Heart left ventricle (tissue), 13 donors: ENCODE data around the gene PPFIA2.

ENCODE experiments used
- POLR2A ChIP-seq, 2 donors: fragments of 450-650 bp; IDR thresholded peaks; one replicate each; pipeline ENCODE4 v1.6.1; 2017; ENCODE audit warnings: antibody characterized with exemption in 2 of 2, mild to moderate bottlenecking in 2 of 2, moderate library complexity in 2 of 2
- TF ChIP-seq, protein P1 (sequence below), 12 donors: fragments of 200-600 bp; sonication (generic) in 4 of 12; IDR thresholded peaks; one replicate each; pipeline versions ENCODE4 v1.5.0 to v1.8.0; 2018 to 2022; ENCODE audit warnings: antibody characterized with exemption in 12 of 12, mild to moderate bottlenecking in 5 of 12
- donor health status: ischemic (EF 13 %, LVEDD 7.1; RV severe dilation, severe dysfunction).
- donor health status: DM: no; HTN: yes; CAD: no.
- donor health status: DM: no; HTN: no; CAD: no.
- donor health status: ischemic (EF 25% LVEDD 6.9; RV normal size, moderate dysfunction).
- donor health status: ischemic (EF 25% LVEDD 5.7; RV mildly dilated, moderate dysfunction).
- donor health status: ischemic (EF 35%, LVEDD 5.7; RV mildly dilated, moderate dysfunction).
- donor health status: nonischemic (EF 11% LVEDD 7.7; RV severe dilation, severe dysfunction).
- donor health status: DM: yes; HTN: yes; CAD: no.
- donor health status: PGD.
- donor health status: ischemic (EF 29% LVEDD 5.4; RV normal size, mild dysfunction).
- donor health status: nonischemic (EF 23%, LVEDD 6.1; RV moderate dilation, normal function).

DNA sequence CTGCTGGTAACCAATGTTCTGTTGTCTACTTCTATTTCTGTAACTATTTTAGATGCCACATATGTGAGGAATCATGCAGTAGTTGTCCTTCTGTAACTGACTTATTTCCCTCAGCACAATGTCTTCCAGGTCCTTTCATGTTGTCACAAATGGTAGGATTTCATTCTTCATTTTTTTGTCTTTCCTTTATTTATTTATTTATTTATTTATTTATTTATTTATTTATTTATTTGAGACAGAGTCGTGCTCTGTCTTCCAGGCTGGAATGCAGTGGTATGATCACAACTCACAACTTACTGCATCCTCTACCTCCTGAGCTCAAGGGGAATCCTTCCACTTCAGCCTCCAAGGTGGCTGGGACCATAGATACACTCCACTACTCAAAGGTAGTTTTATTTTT is 288.2 kb downstream of the PPFIA2 start:
- TF ChIP-seq, protein P1, sequence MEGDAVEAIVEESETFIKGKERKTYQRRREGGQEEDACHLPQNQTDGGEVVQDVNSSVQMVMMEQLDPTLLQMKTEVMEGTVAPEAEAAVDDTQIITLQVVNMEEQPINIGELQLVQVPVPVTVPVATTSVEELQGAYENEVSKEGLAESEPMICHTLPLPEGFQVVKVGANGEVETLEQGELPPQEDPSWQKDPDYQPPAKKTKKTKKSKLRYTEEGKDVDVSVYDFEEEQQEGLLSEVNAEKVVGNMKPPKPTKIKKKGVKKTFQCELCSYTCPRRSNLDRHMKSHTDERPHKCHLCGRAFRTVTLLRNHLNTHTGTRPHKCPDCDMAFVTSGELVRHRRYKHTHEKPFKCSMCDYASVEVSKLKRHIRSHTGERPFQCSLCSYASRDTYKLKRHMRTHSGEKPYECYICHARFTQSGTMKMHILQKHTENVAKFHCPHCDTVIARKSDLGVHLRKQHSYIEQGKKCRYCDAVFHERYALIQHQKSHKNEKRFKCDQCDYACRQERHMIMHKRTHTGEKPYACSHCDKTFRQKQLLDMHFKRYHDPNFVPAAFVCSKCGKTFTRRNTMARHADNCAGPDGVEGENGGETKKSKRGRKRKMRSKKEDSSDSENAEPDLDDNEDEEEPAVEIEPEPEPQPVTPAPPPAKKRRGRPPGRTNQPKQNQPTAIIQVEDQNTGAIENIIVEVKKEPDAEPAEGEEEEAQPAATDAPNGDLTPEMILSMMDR (IDR thresholded peaks at IDR 0.05) = no peak
- TF ChIP-seq POLR2A (IDR thresholded peaks at IDR 0.05) = no peak
